ENCODE data around the gene EPB41L1. TPM values are rescaled to one million over a fixed set of nuclear protein-coding genes. Genes with fewer than 3 reads are reported as not detected.

The EPB41L1 gene
- total RNA-seq, 1 donor from 2014 or later: 16.7 TPM

GRCh38 chr20:36253036-36253435 is 98.5 kb downstream of the EPB41L1 start:
- no peak overlapping the region for H3K4me3 ChIP-seq
- TF ChIP-seq CTCF (IDR thresholded peaks at IDR 0.05): no peak
- H3K27me3 ChIP-seq: no peaks in the 10 kb centered on the region
- no peak for DNase-seq (ENCODE audit: low spot score in 2 of 2)
- H3K27ac ChIP-seq: no peak overlapping the region
- H3K4me1 ChIP-seq: no peaks in the 10 kb centered on the region
- H3K36me3 ChIP-seq: peaks cover 34 to 63% of the 10 kb centered on the region in 2 donors
- intact Hi-C loops (cut with DNase I): no loop called here
- H3K9me3 ChIP-seq: no peaks in the 10 kb centered on the region

GRCh38 chr20:36254076-36254475 is 99.5 kb downstream of the EPB41L1 start:
- Histone ChIP-seq H3K27me3 (no peaks in the 10 kb centered on the region), H3K9me3 (no peaks in the 10 kb centered on the region), H3K4me1 (no peaks in the 10 kb centered on the region), H3K36me3 (peaks cover 30 to 53% of the 10 kb centered on the region in 2 donors), H3K27ac (no peak overlapping the region), H3K4me3 (no peak overlapping the region)
- intact Hi-C loops (cut with DNase I): no loop called here
- no peak for DNase-seq (ENCODE audit: low spot score in 2 of 2)
- TF ChIP-seq CTCF (IDR thresholded peaks at IDR 0.05): no peak

- Histone ChIP-seq H3K27me3 (no peaks in the 10 kb centered on the region), H3K27ac (no peak overlapping the region), H3K4me3 (no peak overlapping the region), H3K4me1 (no peaks in the 10 kb centered on the region), H3K36me3 (peaks cover 30 to 45% of the 10 kb centered on the region in 2 donors), H3K9me3 (no peaks in the 10 kb centered on the region)
- intact Hi-C loops (cut with DNase I): no loop called here
- no peak for TF ChIP-seq CTCF (IDR thresholded peaks at IDR 0.05)
- DNase-seq (ENCODE audit: low spot score in 2 of 2): no peak
These were observed 100.9 kb downstream of the EPB41L1 start for GRCh38 chr20:36255445-36255844.

GRCh38 chr20:36259177-36260061 is 104.9 kb downstream of the EPB41L1 start:
- intact Hi-C loops (cut with DNase I): no loop called here
- H3K27me3 ChIP-seq: no peaks in the 10 kb centered on the region
- no peaks in the 10 kb centered on the region for H3K4me1 ChIP-seq
- H3K27ac ChIP-seq: no peak overlapping the region
- no peak overlapping the region for H3K4me3 ChIP-seq
- no peak for DNase-seq (ENCODE audit: low spot score in 2 of 2)
- peaks cover 19 to 23% of the 10 kb centered on the region in 2 donors for H3K36me3 ChIP-seq
- H3K9me3 ChIP-seq: no peaks in the 10 kb centered on the region
- no peak for TF ChIP-seq CTCF (IDR thresholded peaks at IDR 0.05)

- no peak for TF ChIP-seq CTCF (IDR thresholded peaks at IDR 0.05)
These were observed 105.8 kb downstream of the EPB41L1 start for GRCh38 chr20:36260316-36260715.

More at GRCh38 chr20:36260316-36260715, 105.8 kb downstream of the EPB41L1 start:
- intact Hi-C loops (cut with DNase I): no loop called here
- no peaks in the 10 kb centered on the region for H3K4me1 ChIP-seq
- no peak for DNase-seq (ENCODE audit: low spot score in 2 of 2)
- H3K36me3 ChIP-seq: peaks cover 12 to 18% of the 10 kb centered on the region in 2 donors
- H3K27me3 ChIP-seq: no peaks in the 10 kb centered on the region
- no peak overlapping the region for H3K4me3 ChIP-seq
- H3K27ac ChIP-seq: no peak overlapping the region
- no peaks in the 10 kb centered on the region for H3K9me3 ChIP-seq

Measured in ascending aorta (tissue), 2 donors.